GM12874 (cell line): Measurements from ENCODE around the gene USP10.

Experiments
- CTCF ChIP-seq: IDR thresholded peaks from 2 replicates; pipeline ENCODE4 v1.5.1; 2011; ENCODE audit warnings: low read depth, mild to moderate bottlenecking, control low read depth, low read length, moderate library complexity; ENCODE audit not compliant: insufficient read depth

The USP10 gene

DNA sequence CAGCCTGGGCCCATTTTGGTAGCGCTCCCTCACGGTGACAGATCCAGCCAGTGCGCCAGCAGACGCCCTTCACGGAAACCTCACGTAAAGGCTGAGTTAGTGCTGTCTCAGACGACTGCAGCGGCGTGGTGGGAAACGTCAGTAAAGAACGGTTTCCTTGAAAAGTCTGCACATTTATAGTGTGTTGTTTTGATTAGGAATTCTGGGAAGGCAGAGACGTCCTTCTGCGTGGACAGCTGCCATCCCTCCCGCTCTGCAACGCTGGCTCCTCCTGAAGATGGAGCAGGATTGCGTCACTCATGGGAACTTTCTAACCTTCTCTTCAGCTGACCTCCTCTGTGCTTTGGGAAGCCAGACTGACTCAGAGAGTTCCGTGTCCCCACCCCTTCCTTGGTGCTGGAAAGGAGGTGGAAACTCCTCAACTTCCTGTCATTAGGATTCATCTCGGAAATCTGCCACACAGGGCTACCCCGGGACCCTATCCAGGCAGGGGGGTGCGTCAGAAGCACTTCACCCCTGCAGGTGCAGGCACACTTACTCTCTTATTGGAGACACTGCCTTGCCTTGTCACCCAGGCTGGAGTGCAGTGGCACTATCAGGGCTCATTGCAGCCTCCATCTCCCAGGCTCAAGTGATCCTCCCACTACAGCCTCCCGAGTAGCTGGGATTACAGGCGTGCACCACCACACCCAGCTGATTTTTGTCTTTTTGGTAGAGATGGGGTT, 95.7 kb downstream of the USP10 start:
- TF ChIP-seq CTCF, result no peak

- TF ChIP-seq CTCF, result no peak
These were observed 100.6 kb downstream of the USP10 start for GRCh38 chr16:84800158-84800978.

DNA sequence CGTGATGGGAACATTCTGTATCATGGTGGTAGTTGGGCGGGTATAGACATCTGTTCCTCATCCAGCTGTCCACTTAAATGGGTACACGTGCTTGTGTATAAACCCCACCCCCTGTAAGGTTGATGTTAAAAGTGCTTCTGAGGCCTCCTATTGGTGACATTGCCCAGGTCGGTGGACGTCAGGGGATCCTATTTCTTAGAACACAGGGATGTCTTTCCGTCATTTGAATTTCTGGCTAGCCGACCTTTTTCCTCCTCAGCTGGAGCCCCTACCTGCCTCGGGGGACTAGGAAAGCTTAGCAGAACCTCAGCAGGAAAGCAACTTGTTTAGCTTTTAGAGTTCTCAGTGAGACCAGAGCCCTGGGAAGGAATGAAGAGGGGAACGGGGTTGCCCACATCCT, 103.3 kb downstream of the USP10 start:
- no peak for TF ChIP-seq CTCF

DNA sequence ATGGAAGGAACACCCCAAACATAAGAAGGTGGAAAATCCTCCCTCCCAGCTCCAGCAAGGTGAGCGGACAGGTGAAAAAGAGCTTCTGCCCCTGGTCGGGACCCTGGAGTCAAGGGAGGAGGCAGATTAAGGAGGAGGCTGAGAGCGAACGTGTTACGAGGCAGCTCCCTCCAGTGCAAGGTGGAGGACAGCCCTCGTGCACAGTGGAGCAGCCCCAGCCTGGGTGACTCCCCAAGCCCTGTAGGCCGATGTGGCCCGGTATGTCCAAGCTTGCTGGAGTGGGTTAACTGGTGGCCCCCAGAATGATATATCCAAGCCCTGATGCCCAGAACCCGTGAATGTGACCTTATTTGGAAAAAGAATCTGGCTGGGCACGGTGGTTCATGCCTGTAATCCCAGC, 104.5 kb downstream of the USP10 start:
- no peak for TF ChIP-seq CTCF

GRCh38 chr16:84806256-84806889, 106.6 kb downstream of the USP10 start:
- TF ChIP-seq CTCF, result no peak

DNA sequence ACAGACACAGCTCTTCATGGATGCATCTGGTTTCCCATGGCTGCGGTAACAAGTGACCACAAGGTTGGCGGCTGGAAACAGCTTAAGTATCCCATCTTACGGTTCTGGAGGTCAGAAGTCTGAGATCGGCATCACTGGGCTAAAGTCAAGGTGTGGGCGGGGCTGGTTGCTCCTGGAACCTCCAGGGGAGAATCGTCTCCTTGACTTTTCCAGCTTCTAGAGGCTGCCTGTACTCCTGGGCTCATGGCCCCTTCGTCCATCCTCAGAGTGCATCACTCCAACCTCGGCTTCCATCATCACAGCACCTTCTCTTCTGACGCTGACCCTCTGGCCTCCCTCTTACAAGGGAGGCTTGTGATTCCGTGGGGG, 107.1 kb downstream of the USP10 start:
- no peak for TF ChIP-seq CTCF

DNA sequence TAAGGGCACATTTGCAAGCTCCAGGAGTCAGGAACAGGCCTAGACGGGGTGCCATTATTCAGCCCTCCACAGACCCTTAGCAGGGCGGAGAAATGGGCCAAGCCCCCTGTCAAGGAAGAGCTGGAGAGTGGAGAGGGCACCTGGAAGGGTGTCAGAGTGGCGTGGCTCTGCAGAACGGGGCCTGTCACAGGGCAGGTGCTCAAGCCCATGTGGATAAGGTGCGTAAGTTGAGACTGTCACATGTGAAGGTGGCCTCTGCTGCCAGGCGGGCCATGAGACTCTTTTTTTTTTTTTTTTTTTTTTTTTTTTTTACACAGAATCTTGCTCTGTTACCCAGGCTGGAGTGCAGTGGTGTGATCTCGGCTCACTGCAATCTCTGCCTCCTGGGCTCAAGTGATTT, 108.0 kb downstream of the USP10 start:
- no peak for TF ChIP-seq CTCF
